ENCODE measurements around the gene IKZF1.

Gene IKZF1

DNA sequence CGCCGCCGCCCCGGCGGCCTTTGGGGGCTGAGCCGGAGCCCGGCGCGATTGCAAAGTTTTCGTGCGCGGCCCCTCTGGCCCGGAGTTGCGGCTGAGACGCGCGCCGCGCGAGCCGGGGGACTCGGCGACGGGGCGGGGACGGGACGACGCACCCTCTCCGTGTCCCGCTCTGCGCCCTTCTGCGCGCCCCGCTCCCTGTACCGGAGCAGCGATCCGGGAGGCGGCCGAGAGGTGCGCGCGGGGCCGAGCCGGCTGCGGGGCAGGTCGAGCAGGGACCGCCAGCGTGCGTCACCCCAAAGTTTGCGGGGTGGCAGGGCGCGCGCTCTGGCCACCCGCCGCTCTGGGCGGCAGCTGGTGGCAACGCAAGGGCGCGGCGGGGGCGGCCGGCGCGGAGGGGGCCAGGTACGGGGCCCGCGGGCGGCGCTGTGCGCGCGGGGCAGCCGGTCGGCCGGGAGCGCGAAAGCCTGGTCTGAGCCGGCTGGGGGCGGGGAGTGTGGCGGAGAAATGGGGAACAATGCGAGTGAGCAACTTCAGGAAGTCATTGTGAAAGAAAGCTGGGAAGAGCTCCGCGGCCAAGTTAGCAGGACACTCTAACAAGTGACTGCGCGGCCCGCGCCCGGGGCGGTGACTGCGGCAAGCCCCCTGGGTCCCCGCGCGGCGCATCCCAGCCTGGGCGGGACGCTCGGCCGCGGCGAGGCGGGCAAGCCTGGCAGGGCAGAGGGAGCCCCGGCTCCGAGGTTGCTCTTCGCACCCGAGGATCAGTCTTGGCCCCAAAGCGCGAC lies at the start of gene IKZF1:
TSS of gene IKZF1 (plus strand) at position 588 of the 782 bp plus-strand sequence. CDS start 14,346 bp downstream, outside the sequence.
- DNase-seq, result peak in 39 of 42 donors; percentile 11 to 70 (median 42)

DNA sequence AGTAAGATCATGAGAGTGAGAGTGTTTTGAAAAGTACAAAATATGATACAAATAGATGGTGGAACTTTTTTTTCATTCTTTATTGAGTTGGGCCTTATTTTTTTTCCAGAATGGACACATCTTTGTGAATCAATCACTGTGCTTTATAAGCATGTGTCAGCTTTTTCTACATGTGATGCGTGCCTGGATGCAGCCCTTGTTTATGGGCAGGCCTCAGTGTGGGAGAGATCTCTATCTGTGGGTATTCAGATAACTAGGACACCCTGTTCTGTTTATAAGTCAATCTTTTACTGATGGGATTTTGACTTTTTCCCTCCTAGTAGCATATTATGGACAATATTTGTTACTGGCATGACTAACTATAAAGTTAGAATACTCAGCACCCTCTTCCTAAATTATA lies 42.9 kb upstream of the IKZF1 start:
- intact Hi-C loops (cut with DNase I), result no loop called here
- DNase-seq, result no peak

More for the DNA sequence above, at the start of gene IKZF1:
- intact Hi-C loops (cut with DNase I), result no loop called here

DNA sequence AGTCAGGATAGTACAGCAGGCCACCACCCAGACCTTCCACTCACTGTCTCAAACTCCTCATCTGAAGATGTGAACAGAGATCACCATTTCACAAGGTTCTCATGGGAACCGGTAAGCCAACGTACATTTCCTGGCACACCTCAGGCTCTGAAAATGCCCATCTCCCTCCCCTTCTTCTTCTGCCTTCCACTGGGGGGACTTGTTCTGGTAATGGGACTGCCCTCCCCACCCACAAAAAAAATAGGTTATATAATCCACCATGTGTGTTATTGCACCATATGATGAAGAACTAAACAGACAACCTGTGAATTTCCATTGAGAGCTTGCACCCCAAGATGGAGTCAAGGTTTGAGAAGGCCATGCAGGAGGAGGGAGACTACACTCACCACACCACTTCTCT lies 42.1 kb upstream of the IKZF1 start:
- intact Hi-C loops (cut with DNase I), result no loop called here
- no peak for DNase-seq

DNA sequence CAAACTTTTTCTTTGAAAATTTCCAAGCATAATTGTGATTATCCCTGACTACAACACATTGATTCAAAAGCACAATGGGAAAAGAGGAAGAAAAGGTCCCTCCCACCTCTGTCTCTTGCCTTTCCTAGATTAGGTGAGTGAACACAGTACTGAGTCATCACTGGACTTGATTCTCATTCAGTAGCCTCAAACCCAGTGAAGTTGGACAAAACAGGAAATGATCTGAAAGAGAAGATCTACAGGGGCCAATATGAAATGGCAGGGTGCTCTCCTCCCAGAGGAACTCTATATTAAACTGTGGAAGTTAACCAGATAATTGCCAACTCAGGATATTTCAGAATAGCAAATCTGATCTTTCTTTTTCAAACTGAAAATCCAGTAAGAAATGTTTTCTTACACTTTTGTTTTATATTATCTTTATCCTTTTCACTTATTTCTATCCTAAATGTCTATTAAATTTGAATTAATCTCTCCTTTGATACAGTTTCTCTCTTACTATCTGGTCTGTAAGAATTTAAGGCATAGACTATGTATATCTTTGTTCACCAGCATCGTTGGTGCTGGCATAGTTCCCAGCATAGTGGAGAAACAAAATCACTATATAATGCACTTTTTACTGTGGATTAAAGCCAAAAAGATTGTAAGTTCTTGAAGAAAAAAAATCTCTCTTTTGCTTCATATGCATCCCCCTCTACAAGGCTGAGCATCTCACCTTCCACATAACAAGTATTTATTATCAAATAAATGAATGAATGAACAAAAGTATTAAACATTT lies 41.4 kb upstream of the IKZF1 start:
- no peak for DNase-seq

DNA sequence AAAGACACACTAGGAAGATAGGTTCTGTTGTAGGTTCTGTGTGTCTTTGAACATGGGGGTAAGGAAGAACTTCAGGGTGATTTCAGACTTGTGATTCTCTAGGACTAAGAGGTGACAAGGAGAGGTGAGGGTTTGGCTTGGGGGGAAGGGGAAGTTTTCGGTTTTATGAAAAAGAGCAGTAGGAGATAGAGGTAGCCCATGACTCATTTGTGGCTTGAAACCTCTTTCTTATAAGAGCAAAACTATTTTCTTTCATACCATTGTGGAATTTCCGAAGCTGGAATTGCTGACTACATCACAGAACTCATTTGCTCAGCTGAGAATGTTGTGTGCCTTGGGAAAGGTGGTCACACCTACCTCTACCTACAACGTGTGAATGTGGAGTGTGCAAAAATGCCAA lies 39.6 kb upstream of the IKZF1 start:
- no peak for DNase-seq
- intact Hi-C loops (cut with DNase I), result no loop called here

More for the DNA sequence above, 41.4 kb upstream of the IKZF1 start:
- intact Hi-C loops (cut with DNase I), result no loop called here

- intact Hi-C loops (cut with DNase I), result no loop called here
- no peak for DNase-seq
Observed at GRCh38 chr7:50265968-50266634, 38.4 kb upstream of the IKZF1 start.

DNA sequence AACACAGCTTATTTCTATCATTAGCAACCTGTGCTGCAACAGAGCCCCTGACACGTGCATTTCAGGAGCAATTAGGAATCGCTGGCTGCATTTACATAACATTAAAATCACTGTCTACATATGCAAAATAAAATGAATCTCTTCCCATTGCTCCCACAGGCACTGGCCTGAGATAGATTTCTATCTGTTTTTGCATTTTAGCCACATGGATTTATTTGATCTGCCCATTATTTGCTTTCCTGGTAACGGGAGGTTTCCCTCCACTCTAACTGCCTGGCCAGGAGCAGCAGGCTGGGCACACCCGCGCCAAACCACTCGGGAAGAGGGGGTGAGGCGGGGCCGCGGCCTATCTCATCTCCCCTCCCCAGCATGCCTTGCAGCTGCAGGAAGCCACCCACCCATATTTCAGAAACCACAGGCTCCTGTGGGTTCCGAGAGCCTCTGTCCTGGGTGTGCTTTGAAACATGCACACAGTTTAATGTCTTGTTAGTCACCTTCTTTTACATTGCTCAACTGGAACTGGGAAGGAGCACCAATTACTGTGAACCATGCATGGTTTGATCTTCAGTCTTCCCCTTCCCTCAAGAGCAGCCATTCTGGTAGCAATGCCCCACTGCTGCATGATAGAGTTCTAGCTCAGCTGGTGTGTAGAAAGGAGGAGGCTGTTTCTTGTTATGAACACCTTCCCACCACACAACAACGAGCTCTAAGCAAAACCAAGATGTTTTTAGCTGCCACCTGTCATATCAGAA lies 37.7 kb upstream of the IKZF1 start:
- intact Hi-C loops (cut with DNase I), result no loop called here
- peak in 1 of 42 donors; percentile 27 for DNase-seq

- DNase-seq, result no peak
- intact Hi-C loops (cut with DNase I), result no loop called here
Observed at GRCh38 chr7:50267525-50268041, 36.9 kb upstream of the IKZF1 start.

- intact Hi-C loops (cut with DNase I), result no loop called here
- DNase-seq, result no peak
Observed at GRCh38 chr7:50268223-50268622, 36.3 kb upstream of the IKZF1 start.

GRCh38 chr7:50268990-50269389 lies 35.5 kb upstream of the IKZF1 start:
- intact Hi-C loops (cut with DNase I), result no loop called here
- DNase-seq, result no peak

DNA sequence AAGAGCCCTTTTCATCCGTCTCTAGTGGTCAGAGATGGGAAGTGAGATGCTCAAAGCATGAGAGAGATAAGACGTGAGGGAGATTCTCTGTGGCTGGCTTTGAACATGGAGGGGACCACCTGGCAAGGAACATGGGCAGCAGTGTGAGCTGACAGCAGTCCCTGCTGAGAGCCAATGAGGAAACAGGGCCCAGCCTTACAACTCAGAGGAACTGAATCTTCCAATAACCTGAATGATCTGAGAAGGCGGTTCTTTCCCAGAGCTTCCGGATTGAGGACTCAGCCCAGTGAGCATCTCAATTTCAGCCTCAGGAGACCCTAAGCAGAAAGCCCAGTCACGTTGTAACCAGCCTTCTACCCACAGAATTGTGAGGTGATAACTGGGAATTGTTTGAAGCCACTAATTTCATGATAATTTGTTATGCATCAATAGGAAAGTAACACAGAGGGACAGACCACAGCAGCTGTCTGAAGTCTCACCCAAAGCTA lies 33.9 kb upstream of the IKZF1 start:
- DNase-seq, result no peak
- intact Hi-C loops (cut with DNase I), result no loop called here

DNA sequence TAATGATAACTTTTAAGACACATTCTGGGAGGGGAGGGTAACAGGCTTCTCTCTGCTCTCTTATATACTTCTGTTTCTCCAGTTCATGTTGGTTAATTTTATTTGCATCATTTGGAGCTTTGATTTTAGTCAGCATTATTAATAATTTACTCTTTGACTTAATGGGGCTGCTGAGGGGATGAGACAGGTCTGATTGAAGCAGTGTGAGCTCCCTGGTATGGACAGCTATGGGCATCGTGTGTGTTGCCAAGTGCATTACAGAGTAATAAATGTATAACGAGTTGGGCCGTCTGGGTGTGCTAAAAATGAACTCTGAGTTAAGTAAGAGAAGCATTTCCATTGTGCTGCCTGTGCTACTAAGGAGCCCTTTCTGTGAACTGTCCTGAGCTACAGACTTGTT lies 31.7 kb upstream of the IKZF1 start:
- intact Hi-C loops (cut with DNase I), result no loop called here
- DNase-seq, result no peak

- intact Hi-C loops (cut with DNase I), result no loop called here
- DNase-seq, result no peak
Observed at GRCh38 chr7:50273301-50273700, 31.2 kb upstream of the IKZF1 start.

DNA sequence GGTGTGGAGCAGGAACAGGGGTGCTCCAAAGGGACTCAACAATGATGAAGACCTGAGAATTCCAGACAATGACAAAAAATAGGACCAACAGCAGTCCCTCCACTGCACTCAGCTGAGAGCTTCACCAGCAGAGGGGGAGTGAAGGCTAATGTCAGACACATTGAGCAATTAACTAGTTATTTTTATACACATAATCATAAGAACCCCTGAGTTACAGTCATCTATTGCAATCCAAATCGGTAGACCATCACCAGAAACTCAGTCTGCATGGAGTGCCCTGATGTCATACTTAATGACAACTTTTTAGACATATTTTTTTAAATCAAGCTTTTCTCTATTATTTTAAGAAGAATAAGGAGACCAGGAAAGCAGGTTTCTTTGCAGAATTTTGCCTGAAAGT lies 30.6 kb upstream of the IKZF1 start:
- DNase-seq, result no peak
- intact Hi-C loops (cut with DNase I), result no loop called here

DNA sequence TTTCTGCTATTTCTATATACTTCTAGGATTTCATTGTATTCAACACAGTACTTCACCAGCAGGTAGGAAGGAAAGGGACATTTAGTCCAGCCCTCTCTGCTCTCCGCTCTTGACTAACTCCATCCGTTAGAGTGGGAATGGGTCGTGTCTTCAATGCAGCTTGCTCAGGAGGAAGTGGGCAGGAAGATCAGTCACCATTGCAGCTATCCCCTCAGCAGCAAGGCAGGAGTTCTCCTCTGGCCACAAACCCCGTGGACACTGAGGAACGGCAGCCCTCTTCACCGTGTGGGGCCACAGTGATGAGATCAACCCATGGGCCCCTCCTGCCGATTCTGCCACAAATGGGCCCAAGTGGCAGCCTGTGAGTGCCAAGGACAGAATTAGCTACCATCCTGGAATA lies 30.2 kb upstream of the IKZF1 start:
- DNase-seq, result peak in 3 of 42 donors; percentile 15 to 39 (median 25)
- intact Hi-C loops (cut with DNase I), result no loop called here

DNA sequence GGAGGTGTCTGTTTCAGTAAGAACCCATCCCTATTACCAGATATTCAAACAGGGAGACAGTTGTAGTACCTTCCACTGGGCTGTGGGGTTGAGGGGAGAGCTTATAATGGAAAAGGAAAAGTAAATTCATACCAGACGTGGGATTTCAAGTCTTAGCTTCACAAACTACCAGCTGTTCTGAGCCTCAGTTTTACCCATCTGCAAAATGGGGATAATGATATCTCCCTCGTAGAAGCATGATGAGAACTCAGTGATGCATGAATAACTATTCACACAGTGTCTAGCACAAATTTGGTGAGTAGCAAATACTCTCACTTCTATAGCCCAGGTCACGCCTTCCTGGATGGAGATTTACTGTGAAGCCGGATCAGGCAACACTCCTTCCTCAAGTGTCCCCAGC lies 29.1 kb upstream of the IKZF1 start:
- DNase-seq, result no peak
- intact Hi-C loops (cut with DNase I), result no loop called here

DNA sequence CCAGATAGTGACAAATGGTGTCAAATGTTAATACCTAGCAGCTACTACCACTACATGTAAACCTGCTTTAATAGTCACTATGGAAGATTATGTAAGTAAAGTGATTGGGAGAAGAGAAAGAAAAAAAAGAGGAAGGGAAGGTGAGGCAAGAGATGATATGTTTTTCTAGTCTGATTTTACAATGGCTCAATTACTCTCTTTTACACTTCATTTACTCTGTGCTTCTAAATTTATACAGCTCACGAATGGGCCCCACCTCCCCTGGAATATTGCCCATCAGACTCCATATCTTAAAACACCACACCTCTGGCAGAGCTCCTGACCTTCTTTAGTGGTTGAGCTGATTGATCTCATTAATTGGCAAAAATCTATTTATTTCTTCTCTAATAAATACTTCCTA lies 28.0 kb upstream of the IKZF1 start:
- DNase-seq, result no peak
- intact Hi-C loops (cut with DNase I), result no loop called here

- intact Hi-C loops (cut with DNase I), result no loop called here
- no peak for DNase-seq
Observed at GRCh38 chr7:50278120-50278519, 26.4 kb upstream of the IKZF1 start.

Data from head of caudate nucleus (tissue), 42 donors.